NCI-H2107 (cell line): Measurements from ENCODE around the gene DRAP1.

ENCODE experiments used
- DNase-seq: peaks from one replicate; lab custom pipeline; 2025; lab: John Stamatoyannopoulos, UW

The DRAP1 gene

DNA sequence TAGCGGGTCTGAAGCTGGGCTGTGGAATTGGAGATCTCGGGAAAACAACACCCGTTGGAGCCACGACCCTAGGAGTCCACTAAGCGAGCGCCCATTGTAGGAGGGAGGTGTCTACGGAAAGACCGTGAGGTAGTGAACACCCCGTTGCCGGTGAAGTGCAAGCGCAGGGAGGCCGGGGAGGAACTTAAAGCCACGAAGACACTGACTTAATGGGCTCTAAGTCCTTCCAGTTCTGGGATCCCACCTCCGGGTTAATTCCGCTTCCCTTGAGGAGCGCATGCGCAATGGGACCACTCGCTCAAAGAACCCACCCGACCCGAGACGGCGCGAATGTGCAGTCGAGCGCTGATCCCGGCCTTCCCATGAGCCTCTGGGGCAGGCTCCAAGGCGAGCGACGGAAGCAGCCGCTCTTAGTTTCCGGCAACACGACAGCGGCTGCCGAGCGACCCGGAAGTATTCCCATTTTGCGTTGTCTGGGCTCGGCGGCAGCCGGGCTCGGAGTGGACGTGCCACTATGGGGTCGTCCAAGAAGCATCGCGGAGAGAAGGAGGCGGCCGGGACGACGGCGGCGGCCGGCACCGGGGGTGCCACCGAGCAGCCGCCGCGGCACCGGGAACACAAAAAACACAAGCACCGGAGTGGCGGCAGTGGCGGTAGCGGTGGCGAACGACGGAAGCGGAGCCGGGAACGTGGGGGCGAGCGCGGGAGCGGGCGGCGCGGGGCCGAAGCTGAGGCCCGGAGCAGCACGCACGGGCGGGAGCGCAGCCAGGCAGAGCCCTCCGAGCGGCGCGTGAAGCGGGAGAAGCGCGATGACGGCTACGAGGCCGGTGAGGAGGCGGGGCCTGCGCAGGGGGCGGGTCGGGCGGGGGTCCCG is 42.3 kb downstream of the DRAP1 start, which contains the start of gene SART1:
TSS of gene SART1 (plus strand) at position 468 of the 874 bp plus-strand sequence. CDS start at position 515, 47 bp downstream.
- peak; percentile 97 for DNase-seq

DNA sequence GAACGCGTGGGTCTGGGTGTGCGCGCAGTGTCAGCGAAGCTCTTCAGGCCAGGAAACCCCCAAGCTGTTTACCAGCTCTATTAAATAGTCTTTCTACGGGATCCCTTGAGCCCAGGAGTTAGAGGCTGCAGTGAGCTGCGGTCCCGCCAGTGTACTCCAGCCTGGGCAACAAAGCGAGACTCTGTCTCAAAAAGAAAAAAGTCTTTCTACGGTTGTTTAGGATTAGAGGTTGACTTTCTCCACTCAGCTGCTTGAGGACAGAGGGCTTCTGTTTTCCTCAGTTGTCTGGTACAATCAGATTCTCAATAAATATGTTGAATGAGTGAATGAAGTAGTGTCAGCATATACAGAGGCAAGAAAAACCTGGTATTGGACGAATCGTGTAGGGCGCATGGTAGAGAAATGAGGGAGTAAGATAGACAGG is 42.9 kb downstream of the DRAP1 start:
- no peak for DNase-seq

DNA sequence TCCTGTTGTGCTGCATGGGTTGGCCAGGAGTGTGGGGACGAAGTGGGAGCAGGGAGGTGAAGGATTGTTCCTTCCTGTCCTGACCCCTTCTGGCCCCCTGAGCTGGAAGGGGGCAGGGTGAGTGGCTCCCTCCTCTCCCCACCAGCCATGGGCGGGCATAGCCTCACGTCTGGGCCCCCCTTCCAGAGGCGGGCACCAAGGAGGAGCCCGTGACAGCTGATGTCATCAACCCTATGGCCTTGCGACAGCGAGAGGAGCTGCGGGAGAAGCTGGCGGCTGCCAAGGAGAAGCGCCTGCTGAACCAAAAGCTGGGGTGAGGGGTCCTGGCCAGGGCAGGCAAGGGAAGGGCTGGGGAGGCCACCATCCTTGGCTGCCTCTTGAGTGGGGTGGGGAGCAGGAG is 45.7 kb downstream of the DRAP1 start:
- no peak for DNase-seq

DNA sequence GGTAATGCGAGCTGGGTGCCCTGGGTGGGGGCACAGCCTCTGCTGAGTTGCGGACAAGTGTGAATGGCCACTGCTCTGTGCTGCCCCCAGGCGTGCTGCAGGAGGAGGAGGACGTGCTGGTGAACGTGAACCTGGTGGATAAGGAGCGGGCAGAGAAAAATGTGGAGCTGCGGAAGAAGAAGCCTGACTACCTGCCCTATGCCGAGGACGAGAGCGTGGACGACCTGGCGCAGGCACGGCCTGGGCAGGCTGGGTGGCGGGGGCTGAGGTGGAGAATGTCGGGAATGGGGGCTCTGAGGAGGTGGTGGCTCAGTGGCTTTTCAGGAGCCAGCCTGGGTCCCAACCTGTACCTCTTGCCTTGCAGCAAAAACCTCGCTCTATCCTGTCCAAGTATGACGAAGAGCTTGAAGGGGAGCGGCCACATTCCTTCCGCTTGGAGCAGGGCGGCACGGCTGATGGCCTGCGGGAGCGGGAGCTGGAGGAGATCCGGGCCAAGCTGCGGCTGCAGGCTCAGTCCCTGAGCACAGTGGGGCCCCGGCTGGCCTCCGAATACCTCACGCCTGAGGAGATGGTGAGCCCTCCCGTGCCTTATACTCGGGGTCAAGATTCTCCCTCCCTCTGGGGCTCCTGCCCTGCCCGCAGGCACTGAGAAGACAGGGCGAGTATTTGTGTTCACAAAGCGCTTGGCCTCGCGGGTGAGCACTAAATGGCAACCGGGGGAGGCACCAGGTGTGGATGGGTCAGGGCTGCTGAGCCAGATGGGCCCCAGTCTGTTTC is 46.9 kb downstream of the DRAP1 start:
- no peak for DNase-seq

DNA sequence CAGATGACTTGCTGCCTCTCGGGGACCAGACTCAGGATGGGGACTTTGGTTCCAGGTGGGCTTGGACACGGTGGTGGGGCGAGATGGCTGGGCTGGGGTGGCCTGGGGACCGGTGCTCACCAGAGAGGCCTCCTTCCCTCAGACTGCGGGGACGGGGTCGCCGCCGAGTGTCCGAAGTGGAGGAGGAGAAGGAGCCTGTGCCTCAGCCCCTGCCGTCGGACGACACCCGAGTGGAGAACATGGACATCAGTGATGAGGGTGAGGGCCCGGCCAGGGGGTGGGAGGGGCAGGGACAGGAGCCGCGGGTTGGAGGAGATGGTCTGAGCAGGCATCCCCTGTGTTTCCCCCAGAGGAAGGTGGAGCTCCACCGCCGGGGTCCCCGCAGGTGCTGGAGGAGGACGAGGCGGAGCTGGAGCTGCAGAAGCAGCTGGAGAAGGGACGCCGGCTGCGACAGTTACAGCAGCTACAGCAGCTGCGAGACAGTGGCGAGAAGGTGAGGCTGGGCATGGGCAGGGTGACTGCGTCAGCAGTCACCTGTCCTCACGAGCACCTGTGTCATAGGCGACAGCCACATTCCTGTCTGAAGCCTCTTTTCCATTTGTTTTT is 48.2 kb downstream of the DRAP1 start:
- DNase-seq: no peak

DNA sequence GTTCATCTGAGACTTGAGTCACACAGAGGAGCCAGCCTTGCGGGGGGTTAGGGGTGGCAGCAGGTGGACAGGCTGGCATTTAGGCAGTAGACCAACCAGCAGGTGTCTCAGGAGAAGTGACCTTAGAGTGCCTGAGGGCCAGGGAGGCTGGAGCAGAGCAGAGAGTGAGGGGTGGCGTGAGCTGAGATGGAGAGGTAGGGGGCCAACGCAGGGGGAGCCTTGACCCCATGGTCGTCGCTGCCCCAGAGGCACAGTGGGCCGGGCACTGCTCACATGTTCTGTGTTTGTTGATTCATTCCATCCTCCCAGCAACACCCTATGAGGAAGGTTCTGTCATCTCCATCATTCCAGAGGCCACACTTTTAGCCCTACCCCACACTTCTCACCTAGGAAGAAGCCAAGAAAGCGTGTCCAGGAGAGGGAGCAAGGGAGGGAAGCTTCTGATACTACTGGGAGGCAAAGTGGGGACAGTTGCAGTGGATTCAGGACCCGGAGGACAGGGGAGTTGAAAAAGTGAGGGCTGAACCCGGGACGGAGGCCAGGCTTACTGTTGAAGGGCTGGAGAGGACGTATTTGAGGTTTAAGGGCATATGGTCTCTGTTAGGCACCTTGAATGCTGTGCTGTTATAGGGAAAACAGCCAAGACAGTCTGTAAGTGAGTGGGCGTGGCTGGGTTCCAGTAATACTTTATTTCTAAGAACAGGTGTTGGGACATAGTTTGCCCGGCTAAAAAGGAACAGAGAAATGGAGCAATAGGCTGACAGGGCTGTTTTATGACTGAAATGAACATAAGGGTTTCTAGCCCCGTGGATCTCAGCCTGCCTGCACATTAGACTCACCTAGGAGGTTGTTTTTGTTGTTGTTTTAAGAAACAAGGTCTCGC is 49.6 kb downstream of the DRAP1 start:
- DNase-seq: no peak
